Smooth muscle cell (in vitro differentiated cells): Measurements from ENCODE around the gene SRF. TPM values are rescaled to one million over a fixed set of nuclear protein-coding genes. Genes with fewer than 3 reads are reported as not detected.

Experiments
- DNase-seq: peaks from one replicate; lab custom pipeline; 2025; ENCODE audit not compliant: unreplicated experiment; lab: John Stamatoyannopoulos, UW
- H2AFZ ChIP-seq: fragments of 200-600 bp; sonication (generic); 2 replicates; pipeline ENCODE4 v1.6.0; 2016; ENCODE audit warnings: antibody characterized with exemption, low read depth, mild to moderate bottlenecking
- H3F3A ChIP-seq: fragments of 200-600 bp; sonication (generic); 2 replicates; pipeline ENCODE4 v1.6.0; 2017; ENCODE audit warnings: antibody characterized with exemption, low read depth
- H3K27ac ChIP-seq: fragments of 200-600 bp; sonication (generic); 2 replicates; pipeline ENCODE4 v1.5.1; 2016; ENCODE audit warnings: low read depth, mild to moderate bottlenecking
- H3K27me3 ChIP-seq: fragments of 200-600 bp; sonication (generic); 2 replicates; pipeline ENCODE4 v1.6.1; 2016; ENCODE audit warnings: low read depth, mild to moderate bottlenecking
- H3K36me3 ChIP-seq: fragments of 200-600 bp; sonication (generic); 2 replicates; pipeline ENCODE4 v1.5.1; 2016; ENCODE audit warnings: low read depth
- H3K4me1 ChIP-seq: fragments of 200-600 bp; sonication (generic); 2 replicates; pipeline ENCODE4 v1.5.1; 2016; ENCODE audit warnings: low read depth
- H3K4me2 ChIP-seq: fragments of 200-600 bp; sonication (generic); 2 replicates; pipeline ENCODE4 v1.6.0; 2016; ENCODE audit warnings: mild to moderate bottlenecking
- H3K4me3 ChIP-seq: fragments of 200-600 bp; sonication (generic); 2 replicates; pipeline ENCODE4 v1.5.1; 2016; ENCODE audit warnings: mild to moderate bottlenecking
- H3K79me2 ChIP-seq: fragments of 200-600 bp; sonication (generic); 2 replicates; pipeline ENCODE4 v1.6.0; 2016; ENCODE audit warnings: low read depth, mild to moderate bottlenecking
- H3K9ac ChIP-seq: fragments of 200-600 bp; sonication (generic); 2 replicates; pipeline ENCODE4 v1.6.0; 2016; ENCODE audit warnings: low read depth
- H3K9me3 ChIP-seq: fragments of 200-600 bp; sonication (generic); replicated peaks from 2 replicates; pipeline ENCODE4 v1.5.1; 2016; ENCODE audit warnings: low read depth
- H4K20me1 ChIP-seq: fragments of 200-600 bp; sonication (generic); 2 replicates; pipeline ENCODE4 v1.6.0; 2016; ENCODE audit warnings: low read depth
- CTCF ChIP-seq: fragments of 200-600 bp; sonication (generic); IDR thresholded peaks from 2 replicates; pipeline ENCODE4 v1.5.1; 2017; ENCODE audit warnings: borderline replicate concordance, mild to moderate bottlenecking, antibody characterized with exemption; ENCODE audit not compliant: insufficient read depth, poor library complexity, severe bottlenecking
- WGBS: methylation state at CpG from one replicate; pipeline ENCODE4 v1.1.7; 2016; ENCODE audit warnings: low lambda C conversion rate; 5-methylcytosine and 5-hydroxymethylcytosine counted together
- polyA plus RNA-seq: library from polyadenylated mRNA; unstranded; fragments of >200 nt; fragmentation: Nextera tagmentation; extraction: Ambion mirVana; gene quantifications from 2 replicates; pipeline ENCODE4 v1.2.1, GENCODE V29; 2016
- total RNA-seq: library from RNA; depleted of rRNA; stranded (reverse); fragments of >200 nt; gene quantifications from 2 replicates; pipeline ENCODE4 v1.2.3, GENCODE V29; 2014

Gene SRF
- total and polyA plus RNA-seq, 2 experiments from 2014 or later, result 6.8 to 22.9 TPM

- peaks cover 37% of the 10 kb centered on the region for H3K79me2 ChIP-seq
- 8% methylated on average over 24 of the region's 25 CpGs for WGBS
- no peak overlapping the region for H3K4me3 ChIP-seq
- no peaks in the 10 kb centered on the region for H3K9me3 ChIP-seq
- H3K27me3 ChIP-seq, result no peaks in the 10 kb centered on the region
- H3K4me1 ChIP-seq, result no peaks in the 10 kb centered on the region
- H2AFZ ChIP-seq, result no peak overlapping the region
- no peaks in the 10 kb centered on the region for H4K20me1 ChIP-seq
- H3K27ac ChIP-seq, result peak overlapping the region; percentile 60
- no peaks in the 10 kb centered on the region for H3K36me3 ChIP-seq
- DNase-seq, result peak; percentile 73
- H3F3A ChIP-seq, result peaks cover 56% of the 10 kb centered on the region
- TF ChIP-seq CTCF, result peak; percentile 96
- H3K9ac ChIP-seq, result no peak overlapping the region
- H3K4me2 ChIP-seq, result peak overlapping the region; percentile 30
Observed at GRCh38 chr6:43143235-43144128, 27.6 kb upstream of the SRF start.

GRCh38 chr6:43144879-43145278, 26.2 kb upstream of the SRF start:
- DNase-seq, result no peak
- Histone ChIP-seq H3K9me3 (no peaks in the 10 kb centered on the region), H3K4me1 (no peaks in the 10 kb centered on the region), H3F3A (peaks cover 57% of the 10 kb centered on the region), H2AFZ (no peak overlapping the region), H3K4me2 (no peak overlapping the region), H3K4me3 (no peak overlapping the region), H3K79me2 (peaks cover 25% of the 10 kb centered on the region), H3K27me3 (no peaks in the 10 kb centered on the region), H3K36me3 (no peaks in the 10 kb centered on the region), H4K20me1 (peaks cover 6% of the 10 kb centered on the region), H3K9ac (no peak overlapping the region), H3K27ac (peak overlapping the region; percentile 60)
- no peak for TF ChIP-seq CTCF
- WGBS, result 72% methylated on average over 6 of the region's 6 CpGs

- H3K9ac ChIP-seq, result no peak overlapping the region
- no peaks in the 10 kb centered on the region for H3K36me3 ChIP-seq
- peak overlapping the region; percentile 27 for H3K27ac ChIP-seq
- no peak overlapping the region for H3K4me3 ChIP-seq
- H4K20me1 ChIP-seq, result peaks cover 12% of the 10 kb centered on the region
- no peak overlapping the region for H3K4me2 ChIP-seq
- no peak overlapping the region for H2AFZ ChIP-seq
- no peaks in the 10 kb centered on the region for H3K27me3 ChIP-seq
- DNase-seq, result no peak
- TF ChIP-seq CTCF, result no peak
- peaks cover 14% of the 10 kb centered on the region for H3K79me2 ChIP-seq
- no peaks in the 10 kb centered on the region for H3K4me1 ChIP-seq
- H3F3A ChIP-seq, result peaks cover 43% of the 10 kb centered on the region
- WGBS, result 99% methylated on average over 3 of the region's 3 CpGs
- no peaks in the 10 kb centered on the region for H3K9me3 ChIP-seq
Observed at GRCh38 chr6:43146261-43146660, 24.8 kb upstream of the SRF start.
